NCI-H2081 treated with DMSO at 0.1 percent for 48 hours (cell line): ENCODE measurements around the gene TMEM258.

ENCODE experiments used
- DNase-seq: peaks from one replicate; lab custom pipeline; 2025; lab: John Stamatoyannopoulos, UW

TMEM258 gene

DNA sequence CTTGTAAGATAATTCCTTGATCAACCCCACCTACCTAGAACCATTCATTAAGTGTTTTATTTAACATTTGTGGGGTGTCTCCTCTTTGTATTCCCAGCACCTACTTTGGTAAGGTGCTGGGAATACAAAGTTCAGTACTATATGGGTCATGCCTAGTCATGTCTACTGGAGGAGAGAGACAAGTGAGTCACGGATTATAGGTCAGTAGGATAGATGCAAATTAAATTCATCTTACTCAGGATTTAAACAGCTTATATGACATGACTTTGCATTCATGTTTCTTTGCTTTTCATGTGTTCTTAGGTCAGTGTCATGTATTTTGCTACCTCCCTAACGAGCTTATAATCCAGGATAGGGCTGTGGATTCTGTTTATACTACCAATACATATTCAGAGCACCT lies 27.8 kb upstream of the TMEM258 start:
- no peak for DNase-seq

DNA sequence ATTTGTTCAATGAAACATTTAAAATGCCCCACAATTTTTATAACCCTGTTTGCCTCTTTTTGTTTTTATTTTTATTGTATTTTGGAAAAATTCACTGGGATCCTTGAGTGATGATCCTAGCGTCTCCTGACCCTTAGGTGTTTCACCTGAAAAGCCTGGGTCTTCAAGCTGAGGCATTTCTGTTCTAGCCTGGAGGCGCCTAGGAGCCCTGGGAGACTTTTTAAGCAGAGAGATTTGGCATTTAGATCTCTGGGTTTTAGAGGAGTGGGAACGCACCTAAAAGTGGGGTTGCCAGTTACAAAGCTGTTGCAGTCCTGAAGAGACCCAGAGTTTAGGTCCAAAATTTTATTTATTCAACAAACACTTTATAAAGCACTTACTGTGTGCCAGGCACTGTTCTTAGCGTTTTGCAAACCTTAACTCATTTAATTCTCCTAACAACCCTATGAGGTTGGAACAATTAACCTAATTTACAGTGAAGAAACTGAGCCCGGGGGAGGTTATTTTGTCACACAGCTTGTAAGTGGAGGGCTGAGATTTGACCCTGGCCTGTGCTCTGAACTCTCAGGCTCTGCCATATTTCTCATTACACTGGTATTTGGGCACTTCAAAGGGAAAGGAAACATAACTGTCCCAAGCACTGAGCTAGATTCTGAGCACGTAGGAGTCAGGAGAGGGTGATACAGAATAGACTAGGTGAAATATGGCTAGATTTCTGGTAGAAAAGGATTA lies 25.2 kb upstream of the TMEM258 start:
- no peak for DNase-seq

DNA sequence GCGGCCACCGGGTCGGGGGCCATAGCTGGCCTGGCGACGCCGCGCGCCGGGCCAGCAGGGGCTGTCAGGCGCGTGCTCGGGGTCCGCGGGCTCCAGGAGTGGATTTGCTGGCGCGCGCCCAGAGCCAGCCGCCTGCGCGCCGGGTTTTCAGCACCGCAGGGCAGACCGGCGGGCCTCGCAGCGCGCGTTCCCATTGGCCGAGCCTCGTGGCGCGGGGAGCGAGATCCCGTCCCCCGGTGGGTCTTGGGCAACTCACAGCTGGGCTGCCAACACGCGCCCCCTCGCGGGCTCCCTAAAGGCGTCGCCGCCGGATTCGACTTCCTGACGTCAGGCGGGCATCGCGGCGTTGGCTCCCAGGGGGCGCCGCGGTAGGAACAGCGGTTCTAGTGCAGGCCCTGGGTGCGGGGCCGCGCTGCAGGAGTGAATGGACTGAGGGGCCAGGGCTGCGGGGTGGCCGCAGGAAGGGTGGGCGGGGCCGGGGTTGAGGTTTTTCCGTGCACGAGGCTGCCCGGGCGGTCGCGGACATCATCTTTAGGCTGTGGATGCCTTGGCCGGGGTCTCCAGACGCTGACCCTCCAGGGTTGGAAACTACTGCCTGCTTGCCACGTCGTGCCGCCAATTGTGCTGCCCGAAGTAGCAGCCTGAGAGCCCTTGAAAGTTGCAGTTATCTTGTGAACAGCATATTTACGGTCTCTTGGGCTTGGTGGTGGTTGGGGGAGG lies 24.5 kb upstream of the TMEM258 start, which contains the start of gene FADS1:
TSS of gene FADS1 (minus strand) at position 268 of the 720 bp plus-strand sequence. CDS start at position 194, 74 bp downstream.
- peak; percentile 90 for DNase-seq

DNA sequence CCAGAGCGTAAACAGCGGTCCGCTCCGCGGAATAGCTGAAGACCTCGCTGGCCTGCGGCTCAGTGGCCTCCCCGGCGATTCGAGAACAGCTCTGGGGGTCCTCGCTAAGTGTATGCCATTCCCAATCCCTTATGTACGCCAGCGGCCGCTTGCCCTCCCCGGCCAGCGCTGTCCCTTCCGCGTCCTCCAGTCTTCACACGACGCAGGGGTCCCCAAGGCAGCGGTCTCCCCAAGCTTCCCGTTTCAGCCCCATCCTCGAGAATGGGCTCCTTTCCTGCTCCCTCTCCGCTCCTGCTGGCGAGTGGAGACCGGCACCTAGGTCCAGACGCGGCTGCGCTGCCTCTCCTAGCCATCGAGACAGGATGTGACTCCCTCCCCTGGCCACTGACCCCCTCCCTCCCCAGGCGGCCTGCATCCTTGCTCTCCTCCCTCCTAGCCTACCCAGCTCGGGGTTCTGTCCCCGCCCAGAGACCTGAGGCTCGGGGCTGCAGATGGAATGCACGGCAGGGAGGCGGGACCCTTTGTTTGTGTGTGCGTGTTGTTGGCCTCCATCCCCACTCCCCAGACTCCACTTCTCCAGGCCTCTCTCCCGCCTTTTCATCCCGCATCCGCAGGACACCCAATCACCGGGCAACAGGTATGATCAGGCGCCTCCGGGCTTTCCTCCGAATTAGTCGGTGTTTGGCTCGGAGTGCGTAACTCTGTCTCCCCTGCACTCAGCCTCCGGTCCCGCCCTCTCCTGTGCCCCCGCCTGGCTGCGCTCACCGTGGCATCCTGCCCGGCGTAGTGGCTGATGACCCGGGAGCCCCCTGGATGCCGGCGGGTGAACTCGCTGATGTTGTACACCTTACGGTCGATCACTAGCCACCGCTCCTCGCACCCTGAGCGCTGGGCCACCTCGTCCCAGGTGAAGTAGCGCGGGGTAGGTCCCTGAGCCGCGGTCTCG lies 23.7 kb upstream of the TMEM258 start:
- peak; percentile 37 for DNase-seq

DNA sequence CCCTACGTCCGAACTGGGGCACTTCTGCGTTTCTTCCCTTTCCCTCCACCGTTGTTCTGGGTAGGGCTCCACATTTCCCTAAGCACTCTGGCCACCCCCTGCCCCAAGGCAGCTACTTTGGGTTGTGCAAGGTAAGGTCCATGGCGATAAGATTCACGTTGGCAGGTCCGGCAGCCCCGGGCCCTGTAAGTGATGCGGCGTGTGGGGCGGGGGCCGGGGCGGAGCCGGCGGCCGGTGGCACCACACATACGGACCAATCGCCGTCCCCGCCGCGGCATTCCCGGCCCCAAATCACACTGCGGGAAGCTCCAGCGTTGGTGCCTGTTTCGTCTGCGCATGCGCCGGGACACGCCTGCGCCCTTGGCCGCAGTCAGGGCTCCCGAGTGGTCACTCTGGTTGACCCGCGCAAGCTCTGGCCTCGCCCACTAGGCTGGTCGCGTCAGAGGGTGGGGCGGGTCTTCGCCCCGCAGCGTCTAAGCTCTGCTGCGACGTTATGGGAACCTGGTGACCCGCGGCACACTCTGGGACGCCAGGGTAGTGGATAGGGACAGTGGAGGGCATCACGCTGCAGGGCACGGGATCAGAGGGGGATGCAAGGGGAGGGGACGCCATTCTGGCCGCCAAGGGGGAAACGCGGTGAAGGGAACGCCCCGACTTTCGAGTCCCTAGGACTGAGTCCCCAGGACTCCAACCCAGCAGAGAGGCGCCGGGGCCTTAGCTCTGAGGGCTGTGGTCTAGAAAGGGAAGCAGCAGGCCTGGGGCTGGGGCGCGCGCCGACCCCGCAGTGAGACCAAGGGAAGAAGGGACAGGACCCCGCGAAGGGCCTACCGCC lies 22.8 kb upstream of the TMEM258 start:
- DNase-seq, result peak; percentile 64

DNA sequence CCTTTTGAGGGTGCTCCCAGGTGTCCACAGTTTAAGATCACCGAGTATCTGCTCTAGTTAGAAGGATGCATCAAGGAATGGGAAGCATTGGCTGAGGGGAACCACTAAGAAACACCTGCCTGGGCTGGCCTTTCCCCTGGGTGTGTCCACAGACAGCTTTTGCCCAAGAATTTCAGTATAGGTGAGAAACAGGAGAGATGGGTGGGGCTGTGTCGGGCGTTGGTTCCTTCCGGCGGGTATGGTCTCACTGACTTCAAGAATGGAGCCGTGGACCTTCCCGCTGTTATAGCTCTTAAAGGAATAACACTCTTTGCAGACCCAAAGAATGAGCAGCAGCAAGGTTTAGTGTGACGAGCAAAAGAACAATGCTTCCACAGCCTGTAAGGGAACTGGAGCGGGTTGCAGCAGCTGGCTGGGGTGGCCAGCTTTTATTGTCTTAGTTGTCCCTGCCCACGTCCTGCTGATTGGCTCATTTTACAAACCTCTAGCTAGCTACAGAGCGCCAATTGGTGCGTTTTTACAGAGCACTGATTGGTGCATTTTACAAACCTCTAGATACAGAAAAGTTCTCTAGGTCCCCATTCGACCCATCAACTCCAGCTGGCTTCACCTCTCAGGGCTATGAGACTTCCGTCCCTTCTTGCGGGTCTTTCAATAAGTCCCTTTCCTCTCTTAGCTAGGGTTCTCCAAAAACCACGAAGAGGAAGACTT lies 22.0 kb upstream of the TMEM258 start:
- DNase-seq, result no peak

DNA sequence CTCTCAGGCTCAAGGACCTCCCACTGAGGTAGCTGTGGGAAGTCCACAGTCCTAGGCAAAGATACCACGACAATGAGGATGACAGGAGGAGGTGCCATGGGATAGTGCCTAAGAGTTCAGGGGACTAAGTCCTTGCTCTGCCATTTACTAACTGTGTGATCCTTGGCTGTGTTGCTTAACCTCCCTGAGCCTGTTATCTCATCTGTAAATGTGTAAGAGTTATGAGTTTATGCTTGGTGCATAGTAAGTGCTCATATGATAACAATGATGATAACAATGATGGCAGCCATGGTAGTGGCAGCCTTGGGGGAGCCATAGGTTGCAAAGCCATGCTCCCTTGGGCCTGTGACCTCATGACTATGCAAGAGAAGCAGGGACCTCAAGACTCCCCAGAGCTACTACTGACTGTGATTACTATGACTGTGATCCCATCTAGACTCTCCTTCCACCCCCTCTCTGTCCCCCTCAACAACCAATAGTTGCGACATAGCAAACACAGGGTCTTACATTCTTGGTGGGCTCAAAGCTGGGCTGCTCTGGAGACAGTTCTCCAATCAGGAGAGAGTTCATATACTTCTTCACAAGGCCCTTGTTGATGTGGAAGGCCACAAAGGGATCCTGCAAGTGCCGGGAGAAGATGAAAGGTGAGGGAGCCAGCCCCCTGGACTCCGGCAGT lies 20.5 kb upstream of the TMEM258 start:
- DNase-seq, result no peak

DNA sequence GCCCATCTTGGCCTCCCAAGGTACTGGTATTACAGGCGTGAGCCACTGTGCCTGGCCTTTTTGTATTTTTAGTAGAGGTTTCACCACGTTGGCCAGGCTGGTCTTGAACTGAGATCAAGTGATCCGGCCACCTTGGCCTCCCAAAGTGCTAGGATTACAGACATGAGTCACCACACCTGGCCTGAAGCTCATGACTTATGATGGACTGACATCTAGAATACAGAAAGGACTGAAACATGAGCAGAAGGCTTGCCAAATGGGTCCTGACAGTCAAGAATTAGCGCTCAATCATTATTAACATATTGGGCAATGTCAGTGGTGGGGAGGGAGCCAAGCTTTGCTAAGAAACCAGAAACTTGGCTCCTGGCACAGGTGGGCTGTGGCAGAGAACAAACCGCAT lies 19.4 kb upstream of the TMEM258 start:
- DNase-seq, result no peak

DNA sequence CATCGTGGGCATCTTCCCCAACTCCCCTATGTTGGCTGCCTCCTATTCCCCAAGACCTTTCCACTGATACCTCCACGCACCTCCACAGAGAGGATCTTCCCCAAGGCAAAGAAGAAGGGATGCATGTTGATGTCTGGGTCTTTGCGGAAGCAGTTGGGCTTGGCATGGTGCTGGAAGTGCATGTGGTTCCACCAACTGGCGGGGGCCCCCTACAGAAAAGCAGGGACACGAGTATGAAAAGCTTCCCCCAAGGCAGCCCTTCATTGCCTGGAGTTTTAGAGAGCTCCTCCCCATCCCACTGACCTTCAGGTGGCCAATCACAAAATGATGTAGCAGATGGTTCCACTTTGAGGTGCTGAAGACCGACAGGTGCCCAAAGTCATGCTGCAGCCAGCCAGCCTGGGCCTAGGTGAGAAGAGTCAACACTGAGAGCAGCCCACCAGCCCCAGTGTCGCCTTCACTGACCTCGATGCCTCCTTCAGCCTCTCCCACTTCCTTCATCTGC lies 18.3 kb upstream of the TMEM258 start:
- DNase-seq, result no peak

DNA sequence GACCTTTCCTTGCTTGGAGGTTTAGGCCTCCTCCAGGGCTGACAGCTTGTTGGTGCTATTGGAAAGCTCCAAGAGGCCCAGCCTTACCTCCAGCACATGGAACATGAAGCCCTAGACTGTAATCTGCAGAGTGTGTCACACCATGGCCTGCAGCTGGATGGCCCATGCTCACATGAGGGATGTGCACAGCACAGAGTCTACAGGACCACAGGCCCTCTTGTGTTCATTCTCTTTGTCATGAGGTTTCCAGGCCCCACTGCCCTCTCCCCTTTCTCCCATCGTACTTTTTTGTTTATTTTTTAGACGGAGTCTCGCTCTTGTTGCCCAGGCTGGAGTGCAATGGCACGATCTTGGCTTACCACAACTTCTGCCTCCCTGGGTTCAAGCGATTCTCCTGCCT lies 14.4 kb upstream of the TMEM258 start:
- no peak for DNase-seq

DNA sequence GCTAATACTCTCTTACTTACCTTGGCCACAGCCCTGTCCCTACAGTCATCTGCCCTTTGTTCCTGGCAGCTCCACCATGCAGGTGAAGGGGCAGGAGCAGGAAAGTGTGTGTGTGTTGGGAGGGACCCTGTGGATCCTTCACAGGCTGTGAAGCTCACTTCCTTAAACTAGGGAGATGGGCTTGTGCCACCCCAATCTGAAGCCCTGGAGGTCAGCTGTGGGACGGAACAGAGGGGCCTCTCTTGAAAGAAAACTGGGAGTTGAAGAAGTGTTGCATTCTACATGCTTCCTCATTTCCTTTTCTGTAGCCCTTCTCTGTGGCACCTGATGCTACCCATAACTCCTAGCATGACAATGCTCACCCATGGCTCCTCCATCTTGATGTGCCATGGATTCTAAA lies 12.7 kb upstream of the TMEM258 start:
- no peak for DNase-seq

DNA sequence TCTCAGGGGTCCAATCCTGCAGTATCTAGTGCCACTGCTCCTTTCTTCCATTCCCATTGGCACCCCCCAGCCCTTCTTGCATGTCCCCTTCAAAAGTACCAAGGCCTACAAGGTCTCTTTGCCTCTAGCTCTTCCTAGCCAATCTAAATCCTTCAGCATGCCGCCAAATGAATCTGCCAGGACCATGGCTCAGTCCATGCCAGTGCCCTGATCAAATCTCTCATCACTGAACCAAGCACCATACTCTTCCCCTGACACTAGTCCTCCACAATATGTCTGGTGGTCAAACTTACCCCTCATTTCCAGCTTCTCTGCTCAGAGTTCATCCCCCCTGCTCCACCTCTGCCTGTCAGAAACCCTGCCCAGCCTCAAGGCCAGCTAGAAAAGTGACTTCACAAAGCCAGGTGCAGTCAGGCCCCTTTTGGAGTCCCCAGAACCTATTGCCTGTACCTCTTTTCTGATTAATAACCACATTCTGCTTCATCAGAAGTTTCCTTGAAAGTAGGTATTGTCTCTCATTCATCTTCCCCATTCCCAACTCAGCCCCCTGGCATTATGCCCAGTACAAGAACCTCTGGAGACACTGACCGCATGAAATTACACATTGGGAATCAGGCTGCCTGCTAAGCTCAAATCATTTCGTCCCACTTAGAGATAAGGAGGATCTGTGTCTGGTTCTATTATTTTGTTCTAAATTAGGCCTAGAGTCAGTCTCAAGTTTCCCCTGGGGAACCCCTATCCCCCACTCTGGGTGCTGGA lies 11.7 kb upstream of the TMEM258 start:
- DNase-seq, result no peak

DNA sequence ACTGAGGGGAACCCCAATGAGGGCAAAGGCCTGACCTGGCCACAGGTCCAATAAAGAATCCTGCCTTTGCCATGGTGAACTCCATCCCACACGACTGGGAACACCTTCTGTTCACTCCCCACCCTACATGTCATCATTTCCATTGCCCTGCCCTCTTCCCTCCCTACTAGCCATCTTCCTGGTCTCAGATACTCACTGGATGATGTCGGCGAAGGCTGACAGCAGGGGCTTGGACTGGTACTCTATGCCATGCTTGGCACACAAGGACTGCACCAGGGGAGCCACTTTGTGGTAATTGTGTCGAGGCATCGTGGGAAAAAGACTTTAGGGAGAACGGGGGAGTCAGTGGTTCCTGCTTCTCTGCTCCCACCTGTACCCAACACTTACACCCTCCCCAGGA lies 10.2 kb upstream of the TMEM258 start:
- no peak for DNase-seq

DNA sequence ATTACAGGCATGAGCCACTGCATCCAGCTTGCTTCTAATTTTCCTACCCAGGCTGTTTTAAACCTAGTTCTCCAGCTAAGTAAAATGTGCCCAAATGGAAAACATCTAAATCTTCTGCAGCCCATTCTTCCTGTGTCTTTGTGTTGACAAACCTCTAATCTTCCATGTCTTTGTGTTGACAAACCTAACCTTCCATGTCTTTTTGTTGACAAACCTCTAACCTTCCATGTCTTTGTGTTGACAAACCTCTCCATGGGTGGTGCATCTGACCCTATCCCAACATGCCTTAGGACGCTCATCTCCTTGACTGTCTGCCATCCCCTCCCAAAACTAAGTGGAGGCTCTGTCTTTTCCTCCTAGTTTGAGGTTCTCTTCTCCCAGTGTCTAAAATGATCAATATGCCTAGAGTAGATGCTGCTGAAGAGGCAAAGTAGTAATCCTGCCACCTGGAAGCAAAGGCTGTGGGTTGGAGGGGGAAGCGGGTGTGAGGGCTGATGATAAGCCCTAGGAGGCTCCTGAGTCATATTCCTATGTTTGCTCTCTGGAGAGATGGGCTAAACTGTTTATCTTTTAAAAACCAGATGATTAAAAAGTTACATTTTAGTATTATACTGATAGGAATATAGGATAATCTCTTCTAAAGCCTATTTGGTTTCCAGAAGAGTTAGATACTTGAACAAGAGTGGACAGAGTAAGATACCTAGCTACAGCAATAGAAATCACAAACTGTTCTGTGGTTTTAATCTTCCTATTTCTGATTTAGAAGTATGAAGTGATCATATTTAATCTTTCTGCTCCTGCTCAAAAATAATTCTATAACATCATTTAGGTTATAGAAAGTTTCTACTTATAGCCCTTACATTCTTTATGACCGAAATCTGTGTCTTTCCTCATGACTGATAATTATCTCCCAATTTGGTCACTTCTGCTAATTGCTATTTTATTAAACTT lies 8.2 kb upstream of the TMEM258 start:
- DNase-seq, result no peak

DNA sequence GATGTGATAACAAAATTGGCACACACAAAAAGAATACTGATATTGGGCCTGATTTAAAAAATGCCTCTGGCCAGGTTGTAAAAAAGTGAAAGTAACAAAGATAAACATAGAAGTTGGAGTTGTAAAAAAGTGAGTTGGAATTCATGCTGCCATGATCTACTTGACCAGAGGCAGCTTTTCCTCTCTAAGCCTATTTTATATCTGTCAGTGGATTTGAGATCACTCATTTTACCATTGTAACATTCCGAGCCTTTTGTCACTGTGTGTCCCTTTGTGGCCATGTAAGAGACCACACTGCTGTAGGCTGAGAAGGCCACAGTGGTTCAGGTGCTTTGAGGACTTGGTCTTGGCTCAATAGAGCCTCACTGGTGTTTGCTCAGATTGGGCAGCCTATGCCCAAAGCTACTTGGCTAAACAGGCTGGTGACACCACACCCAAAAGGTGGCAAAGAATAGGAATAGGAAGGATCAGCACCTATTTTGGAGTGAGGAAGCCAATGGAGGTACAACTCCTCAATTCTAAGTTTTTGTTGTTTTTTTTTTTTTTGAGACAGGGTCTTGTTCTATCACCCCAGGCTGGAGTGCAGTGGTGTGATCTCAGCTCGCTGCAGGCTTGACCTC lies 7.4 kb upstream of the TMEM258 start:
- DNase-seq, result no peak

DNA sequence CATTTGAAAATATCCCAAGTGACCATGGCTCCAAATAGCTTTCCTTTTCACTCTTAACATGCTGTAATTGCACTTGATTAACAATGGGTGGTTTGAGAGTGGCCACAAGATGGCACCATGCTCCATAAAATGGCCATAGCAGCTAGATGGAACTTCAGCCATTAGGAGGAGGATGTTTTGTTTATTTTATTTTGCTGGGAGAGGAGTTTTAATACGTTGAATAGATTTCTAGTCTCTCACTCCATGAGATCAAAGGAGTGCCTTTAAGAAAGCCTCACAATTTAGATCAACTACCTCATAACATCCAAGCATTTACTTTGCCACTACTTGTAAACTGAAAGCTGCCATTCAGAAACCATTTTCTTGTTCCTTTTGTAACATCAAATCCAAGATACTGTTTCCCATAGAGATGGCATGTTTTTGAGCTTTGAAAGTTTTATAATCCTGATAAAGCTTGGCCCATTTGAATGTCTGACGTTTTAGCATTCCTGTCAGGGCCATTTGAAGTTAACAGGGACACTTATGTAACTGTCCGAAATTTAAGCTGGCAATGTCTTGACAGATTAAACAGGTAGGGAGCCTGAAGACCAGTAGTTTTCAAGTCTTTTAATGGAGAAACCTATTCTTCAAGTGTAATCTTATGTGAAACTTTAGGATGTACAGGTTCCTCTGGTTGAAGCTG lies 5.0 kb upstream of the TMEM258 start:
- peak; percentile 6 for DNase-seq

DNA sequence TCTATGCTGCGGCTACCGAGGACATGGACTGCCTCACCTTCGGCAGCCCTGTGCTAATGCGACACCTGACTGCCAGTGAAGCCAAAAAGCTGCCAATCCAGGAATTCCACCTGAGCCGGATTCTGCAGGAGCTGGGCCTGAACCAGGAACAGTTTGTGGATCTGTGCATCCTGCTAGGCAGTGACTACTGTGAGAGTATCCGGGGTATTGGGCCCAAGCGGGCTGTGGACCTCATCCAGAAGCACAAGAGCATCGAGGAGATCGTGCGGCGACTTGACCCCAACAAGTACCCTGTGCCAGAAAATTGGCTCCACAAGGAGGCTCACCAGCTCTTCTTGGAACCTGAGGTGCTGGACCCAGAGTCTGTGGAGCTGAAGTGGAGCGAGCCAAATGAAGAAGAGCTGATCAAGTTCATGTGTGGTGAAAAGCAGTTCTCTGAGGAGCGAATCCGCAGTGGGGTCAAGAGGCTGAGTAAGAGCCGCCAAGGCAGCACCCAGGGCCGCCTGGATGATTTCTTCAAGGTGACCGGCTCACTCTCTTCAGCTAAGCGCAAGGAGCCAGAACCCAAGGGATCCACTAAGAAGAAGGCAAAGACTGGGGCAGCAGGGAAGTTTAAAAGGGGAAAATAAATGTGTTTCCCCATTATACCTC lies 3.6 kb upstream of the TMEM258 start:
- DNase-seq, result no peak
